NB4 (cell line): Measurements from ENCODE around the gene ANKS1A.

ENCODE experiments used
- POLR2A ChIP-seq: IDR thresholded peaks from 2 replicates; pipeline ENCODE4 v1.6.1; 2011; ENCODE audit warnings: mild to moderate bottlenecking; ENCODE audit not compliant: insufficient read length; ENCODE audit errors: extremely low read depth
- TF ChIP-seq, protein P1 (sequence below): IDR thresholded peaks from one replicate; pipeline ENCODE4 v1.5.1; 2012; ENCODE audit warnings: low read depth, low read length
- TF ChIP-seq, protein P2 (sequence below): IDR thresholded peaks from 2 replicates; pipeline ENCODE4 v1.6.1; 2011; ENCODE audit warnings: low read depth, low read length

DNA sequence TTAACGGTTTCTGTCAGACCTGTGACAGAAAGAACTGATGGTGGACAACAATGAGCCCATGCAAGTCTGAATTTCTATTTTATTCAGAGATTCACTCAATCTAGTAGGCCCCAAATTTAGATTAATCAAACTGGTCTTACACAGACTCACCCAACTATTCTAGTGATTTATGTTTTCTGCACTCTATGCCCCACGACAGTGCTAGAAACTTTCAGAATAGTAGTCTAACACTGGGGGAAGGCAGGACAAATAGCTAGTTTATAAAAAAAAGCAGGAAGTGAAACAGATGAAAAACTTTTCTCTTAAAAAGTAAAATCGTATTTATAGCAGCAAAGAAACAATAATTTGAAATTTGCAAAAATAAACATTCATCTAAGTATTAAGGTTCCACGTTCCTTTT, 247.1 kb downstream of the ANKS1A start:
- no peak for TF ChIP-seq POLR2A
- TF ChIP-seq, protein P1, sequence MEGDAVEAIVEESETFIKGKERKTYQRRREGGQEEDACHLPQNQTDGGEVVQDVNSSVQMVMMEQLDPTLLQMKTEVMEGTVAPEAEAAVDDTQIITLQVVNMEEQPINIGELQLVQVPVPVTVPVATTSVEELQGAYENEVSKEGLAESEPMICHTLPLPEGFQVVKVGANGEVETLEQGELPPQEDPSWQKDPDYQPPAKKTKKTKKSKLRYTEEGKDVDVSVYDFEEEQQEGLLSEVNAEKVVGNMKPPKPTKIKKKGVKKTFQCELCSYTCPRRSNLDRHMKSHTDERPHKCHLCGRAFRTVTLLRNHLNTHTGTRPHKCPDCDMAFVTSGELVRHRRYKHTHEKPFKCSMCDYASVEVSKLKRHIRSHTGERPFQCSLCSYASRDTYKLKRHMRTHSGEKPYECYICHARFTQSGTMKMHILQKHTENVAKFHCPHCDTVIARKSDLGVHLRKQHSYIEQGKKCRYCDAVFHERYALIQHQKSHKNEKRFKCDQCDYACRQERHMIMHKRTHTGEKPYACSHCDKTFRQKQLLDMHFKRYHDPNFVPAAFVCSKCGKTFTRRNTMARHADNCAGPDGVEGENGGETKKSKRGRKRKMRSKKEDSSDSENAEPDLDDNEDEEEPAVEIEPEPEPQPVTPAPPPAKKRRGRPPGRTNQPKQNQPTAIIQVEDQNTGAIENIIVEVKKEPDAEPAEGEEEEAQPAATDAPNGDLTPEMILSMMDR: no peak
- TF ChIP-seq, protein P2, sequence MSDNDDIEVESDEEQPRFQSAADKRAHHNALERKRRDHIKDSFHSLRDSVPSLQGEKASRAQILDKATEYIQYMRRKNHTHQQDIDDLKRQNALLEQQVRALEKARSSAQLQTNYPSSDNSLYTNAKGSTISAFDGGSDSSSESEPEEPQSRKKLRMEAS: no peak
